A673 (cell line): ENCODE measurements around the gene FAM241A.

Experiments
- CTCF ChIP-seq: fragments of 300-800, 200-600 bp; sonication (generic); conservative IDR thresholded peaks from 2 replicates; pipeline ENCODE4 v1.5.1; 2017; ENCODE audit warnings: low read depth, mild to moderate bottlenecking, antibody characterized with exemption, low read length, moderate library complexity, mixed read lengths
- EZH2 ChIP-seq: fragments of 200-600 bp; sonication (generic); IDR thresholded peaks from 2 replicates; pipeline ENCODE4 v1.6.1; 2017; ENCODE audit warnings: borderline replicate concordance, low read depth, mild to moderate bottlenecking, mixed read lengths, antibody characterized with exemption, low read length; ENCODE audit not compliant: poor library complexity, severe bottlenecking

- TF ChIP-seq CTCF (no peak), EZH2 (no peak)
Observed at GRCh38 chr4:112230879-112231778, 85.9 kb downstream of the FAM241A start.
